CMK (cell line): Measurements from ENCODE around the gene ST8SIA1.
"Not testable (repeated sequence)": the region's sequence is repeated elsewhere in the genome, so short reads cannot be mapped to it uniquely, and the experiment has no call there.

Experiments
- DNase-seq: peaks from one replicate; pipeline ENCODE4 v3.0.0-alpha.2; 2010; ENCODE audit warnings: low read depth

ST8SIA1 gene

DNA sequence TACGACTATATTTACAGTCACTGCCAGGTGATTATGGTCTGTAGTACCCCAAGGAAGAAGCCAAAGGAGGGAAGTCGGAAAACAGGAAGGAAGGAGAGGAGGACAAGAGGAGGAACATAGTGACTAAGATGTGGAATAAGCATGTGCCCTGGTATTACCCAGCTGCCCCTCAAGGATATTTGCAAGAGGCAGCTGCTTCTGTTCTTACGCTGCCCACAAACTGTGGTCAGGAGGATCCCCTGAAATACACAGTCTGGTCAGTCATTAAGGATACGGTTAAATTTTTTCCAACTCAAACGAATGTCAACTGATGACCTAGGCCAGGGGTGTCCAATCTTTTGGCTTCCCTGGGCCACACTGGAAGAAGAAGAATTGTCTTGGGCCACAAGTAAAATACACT is 162.0 kb downstream of the ST8SIA1 start:
- DNase-seq, result no peak

DNA sequence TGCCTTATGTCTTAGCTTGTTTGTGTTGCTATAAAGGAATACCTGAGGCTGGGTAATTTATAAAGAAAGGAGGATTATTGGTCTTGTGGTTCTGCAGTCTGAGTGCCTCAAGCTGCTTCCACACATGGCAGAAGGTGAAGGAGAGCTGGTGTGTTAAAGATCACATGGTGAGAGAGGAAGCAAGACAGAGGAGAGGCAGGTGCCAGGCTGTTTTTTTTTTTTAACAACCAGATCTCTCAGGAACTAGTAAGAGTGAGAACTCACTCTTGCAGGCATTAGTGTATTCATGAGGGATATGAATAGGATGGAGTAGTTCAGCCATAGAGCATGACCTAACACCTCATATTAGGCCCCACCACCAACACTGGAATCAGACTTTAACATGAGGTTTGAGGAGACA is 165.1 kb downstream of the ST8SIA1 start:
- no peak for DNase-seq

DNA sequence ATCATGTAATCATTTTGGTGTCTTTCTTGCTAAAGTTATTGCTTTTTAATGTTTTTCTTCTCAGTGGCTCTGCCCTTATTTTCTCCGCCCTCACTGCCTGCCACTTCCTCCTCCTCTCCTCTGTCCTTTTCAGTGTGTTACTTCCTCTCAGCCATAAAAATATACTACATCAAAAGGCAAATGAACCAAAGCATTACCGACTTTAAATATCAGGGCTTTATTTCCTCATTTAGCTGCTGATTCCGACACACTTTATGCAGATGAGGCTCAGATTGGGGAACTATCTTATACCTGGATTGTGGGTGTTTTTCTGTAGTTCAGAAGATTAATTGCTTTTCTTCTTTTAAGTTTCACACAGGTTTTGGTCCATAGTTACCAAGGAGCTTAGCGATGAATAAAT is 170.4 kb downstream of the ST8SIA1 start:
- no peak for DNase-seq

DNA sequence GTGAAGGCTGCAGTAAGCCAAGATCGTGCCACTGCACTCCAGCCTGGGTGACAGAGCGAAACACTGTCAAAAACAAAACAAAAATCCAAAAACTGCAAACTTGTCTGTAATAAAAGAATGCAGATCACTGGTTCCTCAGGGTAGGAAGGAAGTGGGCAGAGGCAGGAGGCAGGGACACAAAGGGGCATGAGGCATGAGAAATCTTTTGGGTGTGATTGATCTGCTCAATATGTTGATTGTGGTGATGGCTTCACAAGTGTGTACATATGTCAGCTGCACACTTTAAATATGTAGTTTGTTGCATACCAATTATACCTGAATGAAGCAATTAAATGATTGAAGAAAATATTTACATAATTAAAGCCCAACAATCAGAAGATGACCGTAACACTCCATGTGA is 170.9 kb downstream of the ST8SIA1 start:
- no peak for DNase-seq

DNA sequence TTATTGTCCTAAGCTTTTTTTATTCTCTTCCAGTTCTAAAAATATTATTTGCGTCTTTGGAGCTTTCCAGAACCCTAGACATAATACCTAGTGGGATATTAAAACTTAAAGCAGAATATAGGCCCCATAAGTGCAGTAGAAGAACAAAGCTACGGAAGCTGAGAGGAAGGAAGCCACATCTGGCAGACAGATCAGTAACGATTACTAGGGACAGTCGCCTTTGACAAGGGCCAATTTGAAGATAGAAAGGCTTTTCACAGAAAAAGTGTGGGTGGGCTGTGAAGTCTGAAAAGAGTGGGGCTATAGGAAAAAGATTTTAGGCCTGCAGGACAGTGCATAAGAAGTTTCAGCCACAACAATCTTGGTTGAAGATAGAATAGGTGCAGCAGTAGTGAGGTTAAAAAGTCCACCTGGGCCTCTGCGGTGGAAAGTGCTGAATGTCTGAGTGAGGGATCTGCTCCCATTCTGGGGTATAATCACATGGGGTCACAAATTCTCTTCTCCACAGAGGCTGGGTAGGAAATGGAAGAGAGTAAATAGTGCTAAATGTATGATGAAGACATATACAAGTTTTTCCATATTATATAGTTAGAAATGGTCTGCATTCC is 174.0 kb downstream of the ST8SIA1 start:
- peak; percentile 51 for DNase-seq

DNA sequence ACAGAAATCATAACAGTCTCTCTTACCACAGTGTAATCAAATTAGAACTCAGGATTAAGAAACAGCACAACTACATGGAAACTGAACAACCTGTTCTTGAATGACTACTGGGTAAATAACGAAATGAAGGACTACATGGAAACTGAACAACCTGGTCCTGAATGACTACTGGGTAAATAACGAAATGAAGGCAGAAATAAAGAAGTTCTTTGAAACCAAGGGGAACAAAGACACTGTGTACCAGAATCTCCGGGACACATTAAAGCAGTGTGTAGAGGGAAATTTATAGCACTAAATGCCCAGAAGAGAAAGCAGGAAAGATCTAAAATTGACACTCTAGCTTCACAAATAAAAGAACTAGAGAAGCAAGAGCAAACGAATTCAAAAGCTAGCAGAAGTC is 185.2 kb downstream of the ST8SIA1 start:
- DNase-seq, result not testable (repeated sequence)

DNA sequence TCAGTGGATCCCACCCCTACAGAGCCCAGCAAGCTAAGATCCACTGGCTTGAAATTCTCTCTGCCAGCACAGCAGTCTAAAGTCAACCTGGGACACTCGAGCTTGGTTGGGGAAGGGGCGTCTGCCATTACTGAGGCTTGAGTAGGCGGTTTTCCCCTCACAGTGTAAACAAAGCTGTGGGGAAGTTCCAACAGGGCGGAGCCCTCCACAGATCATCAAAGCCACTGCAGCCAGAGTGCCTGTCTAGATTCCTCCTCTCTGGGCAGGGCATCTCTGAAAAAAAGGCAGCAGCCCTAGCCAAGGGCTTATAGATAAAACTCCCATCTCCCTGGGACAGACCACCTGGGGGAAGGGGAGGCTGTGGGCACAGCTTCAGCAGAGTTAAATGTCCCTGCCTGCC is 187.8 kb downstream of the ST8SIA1 start:
- DNase-seq, result not testable (repeated sequence)
